Measurements from ENCODE around the gene INO80D.
"Not testable (repeated sequence)": the region's sequence is repeated elsewhere in the genome, so short reads cannot be mapped to it uniquely, and the experiment has no call there.

INO80D gene

GRCh38 chr2:205998583-205998982 lies 87.4 kb downstream of the INO80D start:
- no peak for DNase-seq (ENCODE audit: extremely low read depth, low read depth)
- no peak for TF ChIP-seq CTCF (IDR thresholded peaks at IDR 0.05; ENCODE audit: low read depth, low read length)

- DNase-seq (ENCODE audit: extremely low read depth, low read depth) = no peak
- TF ChIP-seq CTCF (IDR thresholded peaks at IDR 0.05; ENCODE audit: low read depth, low read length) = no peak
Measured at GRCh38 chr2:205996161-205996560, 89.8 kb downstream of the INO80D start.

GRCh38 chr2:205995260-205995659 lies 90.7 kb downstream of the INO80D start:
- TF ChIP-seq CTCF (IDR thresholded peaks at IDR 0.05; ENCODE audit: low read depth, low read length) = no peak
- no peak for DNase-seq (ENCODE audit: extremely low read depth, low read depth)

- no peak for TF ChIP-seq CTCF (IDR thresholded peaks at IDR 0.05; ENCODE audit: low read depth, low read length)
- DNase-seq (ENCODE audit: extremely low read depth, low read depth) = no peak
Measured at GRCh38 chr2:205994344-205994743, 91.6 kb downstream of the INO80D start.

GRCh38 chr2:205990104-205990503 lies 95.9 kb downstream of the INO80D start:
- no peak for DNase-seq (ENCODE audit: extremely low read depth, low read depth)
- TF ChIP-seq CTCF (IDR thresholded peaks at IDR 0.05; ENCODE audit: low read depth, low read length) = no peak

GRCh38 chr2:205989271-205990071 lies 96.5 kb downstream of the INO80D start:
- no peak for TF ChIP-seq CTCF (IDR thresholded peaks at IDR 0.05; ENCODE audit: low read depth, low read length)
- DNase-seq (ENCODE audit: extremely low read depth, low read depth) = no peak

- DNase-seq (ENCODE audit: extremely low read depth, low read depth) = not testable (repeated sequence)
Measured at GRCh38 chr2:205988681-205989080, 97.3 kb downstream of the INO80D start.

GRCh38 chr2:205988274-205988673 lies 97.7 kb downstream of the INO80D start:
- no peak for TF ChIP-seq CTCF (IDR thresholded peaks at IDR 0.05; ENCODE audit: low read depth, low read length)

GRCh38 chr2:205986334-205986733 lies 99.6 kb downstream of the INO80D start:
- DNase-seq (ENCODE audit: extremely low read depth, low read depth) = not testable (repeated sequence)

More at GRCh38 chr2:205988274-205988673, 97.7 kb downstream of the INO80D start:
- DNase-seq (ENCODE audit: extremely low read depth, low read depth) = no peak

Measured in AG09319 (cell line).